HG03108 (cell line): ENCODE results near the gene AQP9.

Experiments
- ATAC-seq: cut with Tn5 transposase; IDR thresholded peaks from one replicate; pipeline ENCODE4 v1.9.1; 2021; ENCODE audit warnings: moderate library complexity; ENCODE audit not compliant: unreplicated experiment

Gene AQP9

DNA sequence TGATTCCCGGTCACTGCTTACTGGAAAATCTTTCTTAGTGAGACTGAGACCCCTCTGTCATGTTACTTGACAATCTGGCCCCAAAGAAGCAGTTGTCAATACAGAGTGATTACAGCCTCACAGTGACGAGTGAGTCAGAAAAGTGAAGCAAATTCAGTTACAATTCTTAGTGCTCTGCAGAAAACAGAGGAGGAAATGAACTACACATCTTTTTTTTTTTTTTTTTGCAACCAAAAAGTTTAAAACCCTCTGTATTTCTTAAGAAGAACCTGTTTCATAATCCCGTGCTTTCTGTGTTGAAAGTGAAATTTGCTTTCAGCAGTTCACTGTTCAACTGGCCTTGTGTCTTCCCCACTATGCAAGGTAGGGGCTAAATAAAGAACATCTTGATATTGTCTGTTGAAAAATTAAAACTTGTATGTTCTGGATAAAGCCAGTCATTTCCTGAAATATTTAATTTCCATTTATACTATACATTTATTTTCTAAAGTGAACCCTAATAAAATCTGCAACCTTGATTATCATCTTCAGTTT, 1.9 kb downstream of the AQP9 start:
- ATAC-seq: no peak

DNA sequence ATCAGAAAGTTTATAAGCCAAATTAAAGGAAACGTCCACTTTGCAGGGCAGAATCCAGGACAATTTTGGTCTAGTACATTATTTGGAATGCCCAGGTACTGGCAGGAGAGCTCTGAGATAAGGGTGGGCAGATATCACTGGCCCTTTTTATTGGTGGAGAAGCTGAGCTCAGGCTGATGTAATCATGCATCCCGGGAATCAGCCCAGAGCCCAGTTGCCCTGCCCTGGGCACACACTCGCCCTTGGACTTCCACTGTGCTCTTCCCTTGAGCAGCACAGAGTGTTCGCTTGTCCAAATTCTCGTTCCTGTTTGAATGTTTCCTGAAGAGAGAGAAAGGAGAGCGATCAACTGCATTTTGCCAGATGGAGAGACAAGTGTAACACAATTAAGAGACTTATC, 3.7 kb downstream of the AQP9 start:
- ATAC-seq: no peak

DNA sequence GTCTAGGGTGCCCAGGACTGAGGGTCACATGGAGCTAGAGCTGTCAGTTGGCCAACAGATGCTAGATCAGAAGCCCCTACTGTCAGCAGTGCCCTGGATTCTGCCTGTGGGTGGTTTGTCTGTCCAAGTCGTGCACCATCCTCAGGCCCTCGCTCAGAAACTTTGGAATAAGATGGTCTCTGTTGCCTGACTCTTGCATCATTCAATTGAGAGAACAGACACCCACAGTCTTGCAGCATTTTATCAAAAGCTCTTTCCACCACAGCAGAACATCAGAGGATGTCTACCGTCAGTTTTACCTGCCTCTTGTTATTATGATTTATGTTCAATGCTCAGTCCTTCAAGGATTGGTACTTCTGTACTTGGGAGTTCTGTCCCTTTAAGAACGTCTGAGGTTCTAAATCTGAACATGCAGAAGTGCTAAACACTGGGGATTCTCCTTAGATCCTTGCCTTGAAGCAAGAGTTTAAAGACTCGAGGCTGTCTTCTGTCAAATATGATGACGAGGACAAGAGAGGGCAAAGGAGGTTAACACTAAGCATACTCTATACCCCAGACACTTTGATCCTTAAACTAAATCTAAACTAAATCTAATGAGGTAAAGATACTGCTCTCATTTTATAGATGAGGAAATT, 4.8 kb downstream of the AQP9 start:
- ATAC-seq: no peak

DNA sequence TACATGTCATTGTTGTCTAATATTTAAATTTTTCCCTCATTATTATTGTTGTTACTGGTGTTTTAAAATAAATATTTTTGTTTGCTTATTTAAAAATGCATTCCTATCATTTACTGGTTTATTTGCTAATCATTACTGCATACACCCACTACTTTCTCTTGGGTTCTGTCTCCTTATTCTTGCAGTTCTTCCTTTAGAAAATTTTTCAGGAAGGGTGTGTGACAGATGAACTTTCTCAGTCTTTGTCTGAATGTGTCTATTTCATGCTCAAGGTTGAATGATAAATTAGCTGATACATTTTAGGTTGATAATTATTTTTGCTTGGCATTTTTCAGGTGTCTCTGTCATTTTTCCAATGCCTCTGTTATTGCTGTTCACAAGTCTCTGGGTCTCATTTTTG, 7.4 kb downstream of the AQP9 start:
- ATAC-seq: no peak

DNA sequence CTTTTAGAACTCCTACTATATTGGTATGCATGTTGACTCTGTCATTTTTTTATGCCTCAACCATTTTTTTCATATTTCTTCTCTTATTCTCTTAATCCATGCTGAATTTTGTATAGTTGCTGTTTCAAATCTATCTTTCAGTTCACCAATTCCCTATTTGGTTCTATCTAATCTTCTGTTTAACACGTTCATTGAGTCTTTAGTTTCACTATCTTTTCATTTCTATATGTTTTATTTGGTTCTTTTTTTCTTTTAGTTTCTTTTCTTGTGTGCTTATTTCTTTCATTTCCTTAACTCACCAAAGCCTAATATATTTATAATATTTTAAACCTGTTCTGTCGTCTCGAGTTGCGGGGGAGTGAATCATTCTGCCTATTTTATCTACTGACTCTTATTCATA, 8.0 kb downstream of the AQP9 start:
- ATAC-seq: no peak

DNA sequence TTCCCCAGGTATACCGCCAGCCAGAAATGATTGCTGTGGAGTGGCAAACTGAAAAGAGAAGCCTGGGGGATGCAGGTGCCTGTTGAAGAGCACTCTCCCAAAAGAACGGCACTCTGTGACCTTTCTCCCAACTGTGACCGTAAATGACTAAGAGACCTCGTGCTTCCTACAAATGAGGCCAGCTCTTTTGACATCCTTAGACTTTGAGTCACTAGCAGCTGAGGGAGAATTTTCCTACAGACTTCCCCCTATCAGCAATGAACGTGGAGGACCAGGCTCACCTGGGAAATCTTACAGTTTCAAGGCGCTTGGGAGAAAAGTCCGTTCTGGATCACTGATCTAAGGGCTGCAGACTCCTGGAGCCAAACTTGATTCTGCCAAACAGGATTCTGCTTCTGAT, 8.6 kb downstream of the AQP9 start:
- no peak for ATAC-seq

DNA sequence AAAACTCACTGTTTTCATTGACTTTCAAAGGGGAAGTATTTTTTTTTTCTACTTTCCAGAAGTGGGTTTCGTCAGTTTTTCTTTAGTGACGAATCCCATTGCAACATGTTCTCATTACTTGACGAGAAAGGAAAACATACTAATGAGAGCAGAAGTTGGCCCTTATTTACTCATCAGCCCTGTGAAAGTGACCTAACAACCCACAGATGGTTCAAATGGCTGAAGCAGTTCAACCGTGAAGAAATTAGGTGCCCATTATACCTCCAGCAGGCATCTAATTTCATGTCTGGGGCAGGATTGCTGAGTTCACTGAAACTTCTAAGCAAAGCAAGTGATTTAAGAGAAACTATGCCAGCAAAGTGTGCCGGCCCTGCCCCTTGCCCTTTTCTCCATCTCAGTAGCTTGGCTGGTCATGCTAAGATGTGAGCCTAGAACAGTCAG, 9.0 kb downstream of the AQP9 start:
- ATAC-seq: no peak

DNA sequence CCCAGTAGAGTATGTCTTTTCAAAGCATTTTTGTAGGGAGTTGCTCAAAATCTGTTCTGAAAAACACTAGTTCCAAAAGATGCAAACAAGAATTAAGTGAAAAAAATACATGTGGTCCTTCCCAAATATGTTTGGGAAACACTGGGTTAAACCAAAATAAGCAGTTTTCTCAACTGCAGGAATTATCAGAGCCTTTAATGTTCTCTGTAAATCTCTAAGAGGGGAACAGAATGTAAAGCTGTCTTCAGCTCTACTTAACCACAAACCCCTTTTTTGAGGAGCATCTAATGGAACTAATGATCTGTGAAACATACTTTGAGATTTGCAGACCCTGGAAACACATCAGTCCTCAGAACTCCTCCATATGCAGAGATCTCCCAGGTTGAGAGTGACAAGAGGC, 9.9 kb downstream of the AQP9 start:
- no peak for ATAC-seq

DNA sequence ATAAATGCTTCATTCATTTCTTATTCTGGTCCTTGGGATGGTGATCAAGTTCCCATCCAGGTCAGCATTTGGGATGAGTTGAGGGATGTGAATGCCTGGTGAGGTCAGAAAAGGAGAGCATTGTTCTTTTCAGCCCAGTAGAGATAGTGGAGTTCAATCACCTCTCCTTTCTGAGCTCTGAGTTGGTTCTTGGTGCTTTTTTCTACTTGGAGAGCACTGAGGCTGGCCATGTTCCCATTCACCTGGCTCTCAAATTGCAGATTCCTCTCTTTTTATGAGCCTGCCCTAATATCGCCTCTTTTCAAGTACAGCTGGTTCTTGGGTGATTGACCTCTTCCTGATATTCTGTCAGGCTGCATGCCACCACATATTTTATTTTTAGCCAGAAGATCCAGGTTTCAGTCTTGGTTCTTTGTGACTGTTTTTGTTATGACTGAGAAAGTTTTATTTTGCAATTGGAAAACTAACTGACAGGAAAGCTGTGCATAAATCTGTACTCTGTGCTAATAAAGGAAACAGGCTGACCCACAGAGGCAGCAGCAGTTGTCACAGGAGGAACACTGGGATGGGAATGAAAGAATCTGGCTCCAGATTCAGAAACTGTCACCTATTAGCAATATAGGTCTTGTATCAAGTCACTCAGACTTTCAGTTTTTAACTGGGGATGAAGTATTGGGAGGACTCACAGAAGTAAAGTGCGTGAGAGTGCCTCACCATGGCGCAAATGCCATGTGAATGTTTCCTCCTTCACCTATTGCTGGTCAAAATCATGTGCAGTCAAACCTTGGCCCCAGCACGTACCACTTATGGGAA, 10.7 kb downstream of the AQP9 start:
- ATAC-seq: no peak

DNA sequence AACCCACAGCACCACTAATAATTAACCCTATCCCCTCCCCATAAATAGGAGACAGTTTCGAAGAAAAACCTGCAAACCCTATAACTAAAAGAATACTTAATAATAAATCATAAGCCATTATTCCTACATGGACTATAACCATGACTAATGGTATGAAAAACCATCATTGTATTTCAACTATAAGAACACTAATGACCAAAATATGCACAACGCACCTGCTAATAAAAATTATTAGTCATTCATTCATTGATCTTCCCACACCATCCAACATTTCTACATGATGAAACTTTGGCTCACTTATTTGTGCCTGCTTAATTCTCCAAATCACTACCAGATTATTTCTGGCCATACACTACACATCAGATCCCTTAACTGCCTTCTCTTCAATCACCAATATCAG, 16.6 kb downstream of the AQP9 start:
- ATAC-seq: no peak

DNA sequence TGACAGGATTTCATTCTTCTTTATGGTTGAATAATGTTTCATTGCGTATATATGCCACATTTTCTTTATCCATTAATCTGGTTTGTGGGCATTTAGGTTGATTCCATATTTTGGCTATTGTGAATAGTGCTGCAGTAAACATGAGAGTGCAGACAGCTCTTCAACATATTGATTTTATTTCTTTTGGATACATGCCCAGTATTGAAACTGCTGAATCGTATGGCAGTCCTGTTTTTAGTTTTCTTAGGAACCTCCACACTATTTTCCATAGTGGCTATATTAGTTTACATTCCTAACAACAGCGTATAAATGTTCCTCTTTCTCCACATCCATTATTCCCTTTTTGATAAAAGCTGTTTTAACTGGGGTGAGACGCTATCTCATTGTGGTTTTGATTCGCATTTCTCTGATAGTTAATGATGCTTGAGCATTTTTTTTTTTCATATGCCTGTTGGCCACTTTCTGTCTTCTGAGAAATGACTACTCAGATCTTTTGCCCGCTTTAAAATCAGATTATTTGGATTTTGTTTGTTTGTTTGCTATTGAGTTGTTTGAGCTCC, 21.7 kb downstream of the AQP9 start:
- ATAC-seq: no peak

DNA sequence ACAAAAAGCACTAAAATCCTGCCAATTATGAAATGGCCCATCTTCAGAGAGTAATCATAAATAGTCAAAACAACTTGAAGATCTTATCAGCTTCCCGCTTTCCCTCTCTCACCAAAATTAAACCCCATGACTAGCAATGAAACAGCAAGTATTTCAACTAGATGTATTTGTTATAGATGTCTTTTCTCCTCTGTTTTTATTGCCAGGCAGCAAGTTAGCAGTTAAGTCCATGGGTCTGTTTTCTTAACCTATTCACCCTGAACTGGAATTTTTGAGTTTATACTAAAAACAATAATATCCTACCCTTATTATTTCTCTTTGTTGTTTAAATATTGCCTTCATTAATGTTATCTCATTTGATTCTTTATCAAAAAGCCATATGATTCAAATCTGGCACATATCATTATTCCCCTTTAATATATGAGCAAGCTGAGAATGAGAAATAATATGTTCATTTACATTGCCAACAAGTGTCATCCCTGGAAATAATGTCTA, 23.3 kb downstream of the AQP9 start:
- no peak for ATAC-seq

DNA sequence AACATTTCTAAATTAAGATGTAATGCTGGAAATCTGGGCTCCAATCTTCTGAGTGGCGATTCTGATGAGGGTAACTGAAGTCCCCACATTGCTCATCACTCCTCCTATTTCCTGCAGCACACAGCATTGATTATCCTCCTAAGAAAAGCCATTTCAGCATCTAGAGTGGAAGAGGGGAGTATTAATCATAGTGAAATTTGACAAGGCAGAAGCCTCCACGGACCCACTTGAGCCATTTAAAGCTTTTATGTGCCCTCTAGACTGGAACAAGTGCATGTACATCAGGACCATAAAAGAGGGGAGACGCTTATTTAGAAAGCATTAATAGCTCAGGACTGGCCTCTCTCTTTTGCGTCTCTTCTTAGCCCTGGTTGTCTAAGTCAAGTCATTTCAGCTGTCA, 25.8 kb downstream of the AQP9 start:
- ATAC-seq: no peak

DNA sequence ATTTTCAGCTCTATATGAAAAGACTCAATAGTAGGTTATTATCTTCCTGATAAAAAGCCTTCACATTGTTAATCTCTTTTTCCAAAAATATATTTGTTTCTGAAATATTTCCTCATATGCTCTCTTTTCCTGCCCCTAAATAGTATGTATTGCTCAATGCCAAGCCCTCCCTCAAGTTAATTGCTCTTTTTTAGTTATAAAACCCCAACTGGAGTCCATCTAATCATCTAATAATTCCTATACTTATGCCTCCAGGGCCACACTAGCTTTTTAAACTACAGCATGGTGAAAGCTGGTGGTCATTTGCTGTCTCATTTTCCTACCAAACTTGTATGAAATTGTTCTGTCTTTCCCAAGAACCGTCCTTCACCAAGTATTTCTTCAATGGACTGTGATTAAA, 26.7 kb downstream of the AQP9 start:
- no peak for ATAC-seq

DNA sequence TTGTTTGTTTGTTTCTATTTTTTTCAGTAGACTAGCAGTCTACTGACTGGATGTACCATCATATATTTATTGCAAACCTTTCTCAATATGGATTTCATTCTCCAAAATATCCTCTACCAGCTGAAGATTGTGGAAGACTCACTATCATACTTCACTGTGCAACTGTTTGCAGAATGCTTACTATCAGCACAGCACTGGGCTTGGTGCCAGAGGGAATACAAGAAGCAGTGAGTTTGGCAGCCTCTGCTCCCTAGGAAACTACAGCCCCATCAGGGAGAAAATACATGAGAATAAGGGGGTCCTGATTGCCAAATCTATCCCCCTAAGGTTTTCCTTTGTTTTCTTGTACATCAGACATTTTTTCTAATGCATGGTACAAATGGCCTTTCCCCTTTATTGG, 27.5 kb downstream of the AQP9 start:
- ATAC-seq: no peak

DNA sequence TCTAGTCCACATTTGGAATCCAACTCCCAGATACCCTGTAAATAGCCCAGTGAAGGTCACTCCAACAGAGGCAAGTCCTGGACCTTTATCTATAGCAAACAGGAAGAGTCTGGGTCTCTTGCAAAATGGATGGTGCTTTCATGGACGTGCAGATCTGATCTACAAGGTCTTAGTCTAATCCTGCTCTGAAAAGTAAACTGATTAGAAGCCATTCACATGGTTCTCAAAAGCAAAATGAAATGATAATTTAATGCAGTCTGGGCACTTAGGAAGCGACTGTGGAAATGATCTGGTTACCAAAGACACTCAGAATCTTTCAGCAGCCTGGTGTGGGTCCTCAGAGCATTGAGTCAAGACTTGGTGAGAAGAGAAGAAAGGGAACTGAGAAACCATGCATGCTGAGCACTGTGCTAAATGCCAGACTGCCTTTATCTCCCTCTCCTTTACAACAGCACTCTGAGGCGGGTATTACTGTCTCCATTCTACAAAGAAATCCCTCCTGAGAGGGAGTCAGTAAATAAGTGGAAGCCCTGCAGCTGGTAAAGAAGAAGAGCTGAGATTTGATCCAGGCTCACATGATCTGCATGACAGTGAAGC, 29.0 kb downstream of the AQP9 start:
- ATAC-seq: no peak

DNA sequence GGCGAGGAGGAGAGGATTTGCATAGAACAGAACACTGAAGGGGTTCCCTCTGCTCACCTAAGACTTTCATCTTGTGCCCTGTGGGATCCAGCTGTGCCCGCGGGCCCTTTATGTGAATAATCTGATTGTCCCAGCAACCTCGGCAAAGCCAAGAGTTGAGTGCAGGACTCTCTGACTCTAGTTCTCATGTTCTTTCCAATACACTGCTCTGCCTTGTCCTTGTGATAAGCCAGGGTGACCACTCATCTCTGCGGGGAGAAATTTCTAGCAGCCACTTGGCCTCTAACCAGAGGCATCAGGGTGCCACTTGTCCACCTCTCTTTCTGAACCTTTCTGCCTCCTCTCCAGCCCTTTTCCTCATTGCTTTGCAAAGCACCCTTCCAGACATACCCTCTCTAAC, 31.8 kb downstream of the AQP9 start:
- no peak for ATAC-seq

DNA sequence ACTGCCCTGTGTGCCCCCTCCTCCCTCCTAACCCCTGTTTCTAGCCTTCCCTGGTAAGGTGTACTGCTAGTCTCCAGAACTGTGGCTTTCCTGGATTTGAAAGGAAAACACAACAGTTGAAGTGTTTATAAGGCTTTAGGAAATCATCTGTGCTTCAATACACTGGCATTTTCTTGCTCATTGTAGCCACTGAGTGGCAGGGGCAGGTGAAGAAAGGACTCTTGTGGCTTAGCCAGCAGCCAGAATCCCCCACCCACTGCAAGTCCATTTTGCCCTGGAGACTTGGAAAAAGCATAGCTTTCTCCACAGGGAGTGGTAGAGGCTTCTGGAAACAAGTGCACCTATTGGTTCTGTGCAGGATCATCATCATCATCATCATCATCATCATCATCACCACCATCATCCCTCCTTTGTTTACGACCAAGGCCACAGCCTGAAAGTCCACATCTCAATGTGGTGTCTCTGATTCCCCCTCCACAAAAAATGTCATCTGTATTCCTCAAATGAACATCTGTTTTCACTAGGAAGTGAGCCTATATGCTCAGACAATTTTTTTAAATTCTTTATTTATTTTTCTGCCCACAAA, 33.4 kb downstream of the AQP9 start:
- ATAC-seq: no peak

DNA sequence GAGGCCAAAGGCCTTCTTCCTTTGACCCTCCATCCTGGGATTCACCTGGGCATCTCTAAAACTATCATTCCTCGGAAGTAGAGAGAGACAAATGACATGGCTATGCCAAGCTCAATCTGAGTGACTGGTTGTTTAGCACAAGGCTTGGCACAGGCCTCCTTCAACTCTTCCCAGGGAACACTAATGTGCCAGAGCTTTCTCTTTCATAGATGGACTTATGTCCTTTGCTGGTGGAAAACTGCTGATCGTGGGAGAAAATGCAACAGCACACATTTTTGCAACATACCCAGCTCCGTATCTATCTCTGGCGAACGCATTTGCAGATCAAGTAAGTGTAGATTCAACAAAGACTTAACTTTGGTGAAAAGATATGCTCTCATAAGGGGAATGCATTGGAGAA, 36.5 kb downstream of the AQP9 start:
- ATAC-seq: no peak

DNA sequence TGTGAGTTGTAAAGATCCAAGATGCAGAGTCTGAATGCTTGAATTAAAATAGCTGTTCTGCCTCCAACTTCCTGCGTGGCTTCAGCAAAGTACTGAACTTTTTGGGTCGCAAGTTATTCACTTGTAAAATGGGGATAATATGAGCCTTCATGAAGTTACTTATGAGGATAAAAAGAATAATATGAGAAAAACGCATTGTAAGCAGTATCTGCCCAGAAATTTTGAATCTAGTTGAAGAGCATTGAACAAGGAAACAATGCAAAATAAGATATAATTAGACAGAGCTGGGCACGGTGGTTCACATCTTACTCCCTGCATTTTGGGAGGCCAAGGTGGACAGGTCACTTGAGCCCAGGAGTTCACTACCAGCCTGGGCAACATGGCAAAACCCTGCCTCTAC, 37.8 kb downstream of the AQP9 start:
- no peak for ATAC-seq

DNA sequence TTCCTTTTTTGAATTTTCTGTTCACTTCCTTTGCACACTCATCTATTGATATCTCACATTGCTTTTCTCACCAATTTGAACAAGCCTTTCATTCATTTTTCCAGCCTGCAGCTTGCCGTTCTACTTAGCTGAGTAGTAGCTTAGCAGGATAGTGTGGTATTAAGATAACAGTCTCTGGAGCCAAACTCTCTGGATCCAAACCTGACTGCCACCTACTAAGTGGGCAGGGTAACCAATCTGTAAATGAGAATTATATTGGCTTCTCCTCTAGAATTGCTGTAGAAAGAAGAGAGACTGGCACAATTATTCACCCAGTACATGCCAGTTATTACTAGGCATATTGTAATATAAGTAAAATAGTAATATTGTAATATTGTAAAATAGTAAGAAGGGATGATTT, 40.5 kb downstream of the AQP9 start:
- ATAC-seq: no peak
